ENCODE results near the gene TMEM145.

TMEM145 gene

GRCh38 chr19:42369433-42370067 lies 56.4 kb downstream of the TMEM145 start:
- no peak overlapping the region for H3K4me3 ChIP-seq (ENCODE audit: low read depth, low read length)
- in situ Hi-C loops (cut with HindIII; ENCODE audit: low sequenced_read_pairs) = no loop called here
- no peak for TF ChIP-seq CTCF (IDR thresholded peaks at IDR 0.05; ENCODE audit: low read depth, low read length)
- no peak for DNase-seq (ENCODE audit: low read depth, low spot score)

DNA sequence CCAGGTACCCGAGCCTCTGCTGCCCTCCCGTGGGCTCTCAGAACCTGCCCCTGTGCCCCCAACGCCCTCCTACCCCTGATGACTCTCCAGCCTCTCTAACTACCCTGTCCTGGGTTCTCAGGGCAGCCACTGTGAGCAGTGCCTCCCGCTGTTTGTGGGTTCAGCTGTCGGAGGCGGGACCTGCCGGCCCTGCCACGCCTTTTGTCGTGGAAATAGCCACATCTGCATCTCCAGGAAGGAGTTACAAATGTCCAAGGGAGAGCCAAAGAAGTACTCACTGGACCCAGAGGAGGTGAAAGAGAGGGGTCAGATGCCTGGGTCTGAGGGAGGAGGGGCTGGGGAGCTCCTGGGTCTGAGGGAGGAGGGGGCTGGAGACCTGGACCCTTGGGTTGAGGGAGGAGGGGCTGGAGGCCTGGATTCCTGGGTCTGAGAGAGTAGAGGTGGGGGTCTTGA lies 57.0 kb downstream of the TMEM145 start:
- no peak overlapping the region for H3K4me3 ChIP-seq (ENCODE audit: low read depth, low read length)
- in situ Hi-C loops (cut with HindIII; ENCODE audit: low sequenced_read_pairs) = no loop called here
- DNase-seq (ENCODE audit: low read depth, low spot score) = no peak
- no peak for TF ChIP-seq CTCF (IDR thresholded peaks at IDR 0.05; ENCODE audit: low read depth, low read length)

DNA sequence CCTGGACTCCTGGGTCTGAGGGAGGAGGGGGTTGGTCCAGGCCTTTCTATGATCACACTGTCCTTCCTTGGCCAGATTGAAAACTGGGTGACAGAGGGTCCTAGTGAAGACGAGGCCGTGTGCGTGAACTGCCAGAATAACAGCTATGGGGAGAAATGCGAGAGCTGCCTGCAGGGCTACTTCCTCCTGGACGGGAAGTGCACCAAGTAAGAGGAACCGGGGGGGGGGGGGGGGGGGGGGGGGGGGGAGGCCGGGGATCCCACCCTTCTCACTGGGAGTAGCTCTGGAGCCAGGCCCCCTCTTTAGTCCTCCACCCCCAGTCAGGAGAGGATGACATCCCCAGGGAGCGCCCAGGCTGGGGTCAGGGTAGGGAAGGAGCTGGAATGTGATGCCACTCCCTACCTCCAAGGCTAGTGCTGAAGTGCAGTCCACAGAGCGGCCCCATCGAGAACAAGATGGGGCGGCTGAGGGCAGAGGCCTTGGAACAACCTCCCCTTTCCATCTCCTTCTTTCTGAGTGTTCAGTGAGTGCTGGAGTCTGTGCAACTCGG lies 57.6 kb downstream of the TMEM145 start:
- in situ Hi-C loops (cut with HindIII; ENCODE audit: low sequenced_read_pairs) = no loop called here
- H3K4me3 ChIP-seq (ENCODE audit: low read depth, low read length) = no peak overlapping the region
- DNase-seq (ENCODE audit: low read depth, low spot score) = peak; percentile 28
- TF ChIP-seq CTCF (IDR thresholded peaks at IDR 0.05; ENCODE audit: low read depth, low read length) = no peak
